ENCODE data around the gene POLR2C.
A peak's percentile ranks its signal among the peaks of the same experiment; 100 is the strongest.
"Not testable (repeated sequence)": the region's sequence is repeated elsewhere in the genome, so short reads cannot be mapped to it uniquely, and the experiment has no call there.

The POLR2C gene

DNA sequence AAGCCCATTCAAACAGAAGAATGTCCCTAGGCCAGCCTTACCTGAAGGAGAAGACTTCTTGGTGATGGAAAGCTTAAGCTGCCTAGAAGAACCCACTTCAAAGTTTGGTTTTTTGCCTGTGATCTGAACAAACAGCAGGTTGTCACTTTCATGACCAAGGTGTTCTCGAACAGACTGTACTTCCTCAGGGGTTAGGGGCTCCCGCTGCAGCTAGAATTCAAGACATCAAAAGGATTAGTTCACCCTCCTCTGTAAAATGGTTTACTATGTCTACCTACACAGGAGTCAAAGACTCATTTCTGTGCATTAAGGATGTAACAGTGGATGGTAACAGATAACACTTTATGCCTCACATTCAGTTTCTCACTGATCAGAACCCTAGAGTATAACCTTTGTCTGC lies 28.5 kb upstream of the POLR2C start:
- no peak for DNase-seq
- TF ChIP-seq POLR2A (IDR thresholded peaks at IDR 0.05; ENCODE audit: low read length) (no peak), GATA1 (IDR thresholded peaks at IDR 0.05; ENCODE audit: low read depth, low read length) (no peak)

DNA sequence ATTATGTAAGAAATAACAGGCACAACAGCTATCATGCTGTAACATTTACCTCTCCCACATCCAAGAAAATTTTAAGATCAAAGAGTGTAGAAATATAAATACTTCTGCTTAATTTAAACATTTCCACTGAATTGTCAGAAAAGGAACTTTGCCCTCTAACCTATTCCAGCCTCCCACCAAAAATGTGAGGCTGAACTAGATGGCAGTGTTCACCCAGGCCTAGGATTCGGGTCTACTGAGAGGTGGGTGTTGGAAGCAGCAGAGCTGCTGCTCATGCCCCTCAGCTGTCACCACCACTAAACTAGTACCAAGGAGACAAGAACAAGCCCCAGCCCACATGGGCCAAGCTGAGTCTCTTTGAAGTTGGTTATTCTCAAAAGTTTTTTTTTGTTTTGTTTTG lies 26.6 kb upstream of the POLR2C start:
- no peak for DNase-seq
- TF ChIP-seq POLR2A (IDR thresholded peaks at IDR 0.05; ENCODE audit: low read length) (no peak), GATA1 (IDR thresholded peaks at IDR 0.05; ENCODE audit: low read depth, low read length) (no peak)

DNA sequence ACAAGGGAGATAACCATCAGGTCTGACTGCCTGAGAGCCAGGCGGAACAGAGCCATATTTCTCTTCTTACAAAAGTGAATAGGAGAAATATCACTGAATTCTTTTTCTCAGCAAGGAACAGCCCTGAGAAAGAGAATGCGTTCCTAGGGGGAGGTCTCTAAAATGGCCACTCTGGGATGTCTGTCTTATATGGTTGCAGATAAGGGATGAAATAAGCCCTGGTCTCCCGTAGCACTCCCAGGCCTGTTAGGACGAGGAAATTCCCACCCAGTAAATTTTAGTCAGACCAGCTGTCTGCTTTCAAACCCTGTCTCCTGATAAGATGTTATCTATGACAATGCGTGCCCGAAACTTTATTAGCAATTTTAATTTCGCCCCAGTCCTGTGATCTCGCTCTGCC lies 22.5 kb upstream of the POLR2C start:
- peak; percentile 19 to 28 for DNase-seq

DNA sequence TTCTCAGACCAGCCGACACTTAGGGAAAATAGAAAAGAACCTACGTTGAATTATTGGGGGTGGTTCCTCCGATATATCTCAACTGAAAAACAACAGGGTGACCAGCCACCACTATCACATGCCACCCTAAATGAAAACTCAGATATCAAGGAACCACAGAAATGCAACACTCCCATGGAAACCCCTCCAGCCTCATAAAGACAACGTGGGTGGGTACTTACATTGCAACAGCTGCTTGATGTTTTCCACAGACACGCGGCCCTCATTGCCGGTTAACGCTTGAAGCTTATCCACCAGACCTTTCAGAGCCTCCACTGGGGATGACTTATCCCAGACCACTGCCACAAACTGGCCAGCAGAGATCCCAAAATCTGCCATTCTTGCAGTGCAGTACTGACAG lies 21.9 kb upstream of the POLR2C start:
- not testable (repeated sequence) for DNase-seq

DNA sequence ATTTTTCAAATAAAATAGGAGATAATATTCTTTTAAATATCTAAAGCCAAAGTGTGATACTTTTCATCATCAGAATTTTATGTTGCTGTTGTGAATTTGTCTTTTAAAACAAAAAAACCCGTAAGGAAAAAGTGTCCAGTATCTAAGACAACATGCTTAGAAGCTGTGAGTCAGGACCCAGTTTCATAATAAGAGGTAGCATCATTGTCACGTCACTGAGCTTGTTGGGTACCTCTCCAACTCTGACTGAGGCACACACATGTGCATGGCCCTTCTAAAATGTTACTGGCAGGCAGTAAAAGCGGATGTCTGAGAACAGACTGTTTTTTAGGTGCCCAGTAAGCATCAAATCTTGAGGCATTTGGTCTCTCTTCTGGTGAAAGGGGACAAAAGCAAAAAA lies 17.8 kb upstream of the POLR2C start:
- TF ChIP-seq POLR2A (IDR thresholded peaks at IDR 0.05; ENCODE audit: low read length) = no peak
- no peak for TF ChIP-seq GATA1 (IDR thresholded peaks at IDR 0.05; ENCODE audit: low read depth, low read length)
- no peak for DNase-seq

DNA sequence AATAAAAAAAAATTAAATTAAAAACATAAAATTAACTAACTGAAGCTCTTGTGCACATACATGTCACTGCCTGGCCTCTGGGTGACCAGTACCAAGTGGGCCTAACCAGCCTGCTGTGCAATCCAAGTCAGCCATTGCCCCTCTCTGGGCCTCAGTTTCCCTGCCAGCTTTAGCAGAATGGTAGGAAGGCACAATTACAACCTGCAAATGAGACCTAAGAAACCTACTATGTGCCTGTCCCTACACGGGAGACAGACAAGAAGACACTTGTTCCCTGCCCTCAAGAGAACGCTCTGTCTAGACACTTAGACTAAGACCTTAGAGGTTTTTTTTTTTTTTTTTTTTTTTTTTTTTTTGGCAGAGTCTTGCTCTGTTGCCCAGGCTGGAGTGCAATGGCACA lies 17.0 kb upstream of the POLR2C start:
- no peak for TF ChIP-seq POLR2A (IDR thresholded peaks at IDR 0.05; ENCODE audit: low read length)
- TF ChIP-seq GATA1 (IDR thresholded peaks at IDR 0.05; ENCODE audit: low read depth, low read length) = no peak
- no peak for DNase-seq

DNA sequence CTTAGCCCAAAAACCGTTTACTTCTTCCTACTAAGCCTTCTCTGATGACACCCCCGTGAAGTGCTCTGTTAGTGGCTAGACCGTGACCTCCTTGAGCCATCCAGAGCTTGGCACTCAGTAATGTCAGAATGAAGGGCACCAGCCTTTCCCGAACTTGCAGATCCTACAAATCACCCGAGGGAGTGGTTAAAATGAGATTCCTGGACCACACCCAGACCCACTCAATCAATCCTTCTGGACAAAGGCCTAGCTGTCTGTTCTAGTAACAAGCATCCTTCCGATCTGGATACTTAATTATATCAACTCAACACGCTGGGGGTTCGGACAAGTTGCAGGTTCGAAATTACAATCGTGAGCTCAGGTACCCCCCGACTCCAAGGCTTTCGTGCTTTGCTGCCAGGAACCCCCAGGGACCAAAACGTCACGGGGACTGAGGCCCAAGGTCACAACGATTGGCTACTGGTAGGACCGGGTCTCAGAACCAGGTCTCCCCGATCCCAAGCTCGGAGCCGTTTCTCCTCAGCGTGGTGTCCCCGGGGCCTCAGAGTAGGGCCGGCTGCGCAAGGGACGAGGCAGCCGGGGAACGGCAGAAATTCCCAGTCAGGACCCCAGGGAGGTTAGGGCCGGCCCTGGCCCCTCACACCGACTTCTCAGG lies 15.8 kb upstream of the POLR2C start:
- TF ChIP-seq POLR2A (IDR thresholded peaks at IDR 0.05; ENCODE audit: low read length) (no peak), GATA1 (IDR thresholded peaks at IDR 0.05; ENCODE audit: low read depth, low read length) (no peak)
- peak; percentile 62 to 72 for DNase-seq

DNA sequence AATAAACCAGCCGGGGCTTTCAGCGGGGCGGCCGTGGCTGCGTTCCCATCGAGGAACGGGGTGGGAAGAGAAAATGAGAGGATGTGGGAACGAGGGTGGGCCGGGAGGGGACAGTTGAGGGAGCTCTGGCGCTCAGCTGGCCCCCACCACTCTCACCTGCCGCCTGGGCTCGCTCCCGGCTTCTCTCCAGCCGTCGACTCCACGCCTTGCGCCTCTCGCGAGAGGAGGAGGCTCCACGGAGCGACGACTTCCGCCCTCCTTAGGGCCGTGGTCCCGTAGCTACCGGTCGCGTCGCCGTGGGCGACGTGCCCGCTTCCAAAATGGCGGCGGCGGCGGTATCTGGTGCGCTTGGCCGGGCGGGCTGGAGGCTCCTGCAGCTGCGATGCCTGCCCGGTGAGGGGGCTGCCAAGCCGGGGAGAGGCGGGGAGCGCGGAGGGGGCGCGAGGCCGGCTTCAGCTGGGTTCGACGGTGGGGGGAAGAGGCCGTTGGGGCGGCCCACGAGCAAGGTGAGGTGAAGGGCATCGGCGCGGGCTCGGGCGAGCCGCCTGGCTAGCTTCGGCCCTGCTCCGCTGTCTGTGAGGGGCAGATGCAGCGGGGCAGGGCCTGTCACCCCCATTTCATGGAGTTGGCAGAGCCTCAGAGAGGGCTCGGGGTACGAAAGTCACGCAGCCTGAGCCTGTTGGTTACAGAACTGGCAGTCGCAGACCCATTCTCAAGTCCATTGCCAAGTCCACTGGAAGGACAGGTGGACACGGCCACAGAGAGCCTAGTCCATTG lies 15.1 kb upstream of the POLR2C start, which contains the start of the genes CIAPIN1 and COQ9:
TSS of gene CIAPIN1 (minus strand) at position 200 of the 777 bp plus-strand sequence. CDS start 6,457 bp downstream, outside the sequence.
TSS of gene COQ9 (plus strand) at position 294 of the 777 bp plus-strand sequence. CDS start at position 321, 27 bp downstream.
- TF ChIP-seq GATA1 (IDR thresholded peaks at IDR 0.05; ENCODE audit: low read depth, low read length) (no peak), POLR2A (IDR thresholded peaks at IDR 0.05; ENCODE audit: low read length) (peak; percentile 86)
- peak; percentile 94 to 96 for DNase-seq

DNA sequence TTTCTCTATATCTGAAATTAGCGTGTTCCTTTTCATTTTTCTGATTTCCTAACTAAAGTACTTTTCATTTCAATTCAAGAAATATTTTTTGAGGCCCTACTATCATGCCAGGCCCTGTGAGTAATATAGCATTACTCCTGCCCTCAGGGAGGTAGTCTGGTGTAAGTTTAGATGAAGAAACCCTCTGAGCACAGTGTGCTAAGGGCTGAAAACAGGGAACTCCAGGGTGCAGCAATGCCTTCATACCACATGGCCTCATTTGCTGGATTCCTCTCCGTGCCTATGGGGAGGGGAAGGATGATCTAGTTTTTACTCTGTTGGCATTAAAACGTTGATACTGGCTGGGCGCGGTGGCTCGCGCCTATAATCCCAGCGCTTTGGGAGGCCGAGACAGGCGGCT lies 10.5 kb upstream of the POLR2C start:
- no peak for TF ChIP-seq GATA1 (IDR thresholded peaks at IDR 0.05; ENCODE audit: low read depth, low read length)
- no peak for TF ChIP-seq POLR2A (IDR thresholded peaks at IDR 0.05; ENCODE audit: low read length)
- no peak for DNase-seq

DNA sequence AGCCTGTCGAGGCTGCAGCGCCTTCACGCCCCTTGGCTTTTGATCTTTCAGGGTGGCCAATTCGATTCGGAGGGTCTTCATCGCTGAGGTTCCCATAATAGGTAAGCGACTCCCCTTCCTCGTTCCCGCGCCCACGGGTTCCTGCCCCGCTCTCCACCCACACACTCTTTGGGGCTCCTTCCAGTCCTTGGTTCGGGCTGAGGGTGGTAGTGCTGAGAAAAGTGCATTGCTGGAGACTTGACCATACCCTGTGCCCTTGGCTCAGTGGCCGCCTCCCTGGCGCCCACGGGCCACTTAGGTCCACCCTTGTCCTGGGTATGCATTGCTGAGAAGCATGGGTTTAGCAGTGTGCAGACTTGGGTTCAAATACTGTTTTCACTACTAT lies 491 bp downstream of the POLR2C start:
- peak in 1 of 2 experiments; percentile 61 for DNase-seq
- TF ChIP-seq GATA1 (IDR thresholded peaks at IDR 0.05; ENCODE audit: low read depth, low read length) = no peak

DNA sequence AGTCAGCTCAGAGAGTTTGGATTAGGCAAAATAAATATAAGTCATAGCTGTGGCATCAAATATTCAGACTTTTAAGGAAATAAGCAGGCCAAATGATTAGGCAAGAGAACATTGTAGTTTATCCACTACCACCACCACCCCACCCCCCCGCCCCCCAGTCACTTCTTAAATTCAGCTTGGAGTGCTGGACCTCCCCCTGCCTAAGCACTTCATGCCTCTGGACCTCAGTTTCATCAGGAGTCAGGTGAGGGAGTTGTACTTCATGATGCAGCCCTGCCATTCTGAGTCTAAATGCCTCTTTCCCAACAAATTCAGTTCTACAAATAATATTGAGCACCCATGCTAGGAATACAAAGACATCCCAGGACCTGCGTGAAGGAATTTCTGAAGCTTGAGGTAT lies 2.0 kb downstream of the POLR2C start:
- TF ChIP-seq GATA1 (IDR thresholded peaks at IDR 0.05; ENCODE audit: low read depth, low read length) (no peak), POLR2A (IDR thresholded peaks at IDR 0.05; ENCODE audit: low read length) (no peak)
- no peak for DNase-seq

DNA sequence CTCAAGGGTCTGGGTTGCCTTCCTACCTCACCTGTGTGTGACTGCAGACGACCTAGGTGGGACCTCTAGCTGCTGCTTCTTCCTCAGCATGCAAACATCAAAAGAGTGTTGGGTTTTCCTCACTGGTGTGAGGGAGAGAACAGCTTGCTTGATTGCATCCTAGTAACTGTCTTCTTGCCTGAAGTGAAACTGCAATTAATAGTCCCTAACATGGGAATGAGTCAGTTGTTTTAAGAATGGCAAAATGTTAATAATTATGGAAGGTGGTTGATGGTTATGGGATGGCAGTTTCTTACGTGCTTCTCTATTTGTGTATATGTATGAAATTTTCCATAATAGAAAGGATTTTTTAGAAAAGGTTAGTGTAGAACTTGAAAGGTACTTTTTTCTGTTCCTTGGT lies 5.9 kb downstream of the POLR2C start:
- TF ChIP-seq GATA1 (IDR thresholded peaks at IDR 0.05; ENCODE audit: low read depth, low read length) = no peak
- no peak for TF ChIP-seq POLR2A (IDR thresholded peaks at IDR 0.05; ENCODE audit: low read length)
- no peak for DNase-seq

DNA sequence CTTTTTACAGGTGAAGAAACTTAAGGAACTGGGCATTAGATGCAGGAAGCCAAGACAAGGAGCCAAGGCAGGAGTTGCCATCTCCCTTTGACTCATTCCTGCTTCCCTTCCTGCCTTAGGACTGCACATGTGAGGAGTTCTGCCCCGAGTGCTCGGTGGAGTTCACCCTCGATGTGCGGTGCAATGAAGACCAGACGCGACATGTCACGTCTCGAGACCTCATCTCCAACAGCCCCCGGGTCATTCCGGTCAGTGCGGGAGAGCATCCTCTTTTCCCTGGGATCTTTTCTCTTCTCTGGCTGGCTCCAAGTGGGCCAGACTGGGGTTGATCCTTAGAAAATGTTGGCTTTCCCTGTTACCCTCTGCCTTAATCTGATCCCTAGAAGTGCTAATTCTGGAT lies 6.6 kb downstream of the POLR2C start:
- TF ChIP-seq POLR2A (IDR thresholded peaks at IDR 0.05; ENCODE audit: low read length) (no peak), GATA1 (IDR thresholded peaks at IDR 0.05; ENCODE audit: low read depth, low read length) (no peak)
- no peak for DNase-seq

DNA sequence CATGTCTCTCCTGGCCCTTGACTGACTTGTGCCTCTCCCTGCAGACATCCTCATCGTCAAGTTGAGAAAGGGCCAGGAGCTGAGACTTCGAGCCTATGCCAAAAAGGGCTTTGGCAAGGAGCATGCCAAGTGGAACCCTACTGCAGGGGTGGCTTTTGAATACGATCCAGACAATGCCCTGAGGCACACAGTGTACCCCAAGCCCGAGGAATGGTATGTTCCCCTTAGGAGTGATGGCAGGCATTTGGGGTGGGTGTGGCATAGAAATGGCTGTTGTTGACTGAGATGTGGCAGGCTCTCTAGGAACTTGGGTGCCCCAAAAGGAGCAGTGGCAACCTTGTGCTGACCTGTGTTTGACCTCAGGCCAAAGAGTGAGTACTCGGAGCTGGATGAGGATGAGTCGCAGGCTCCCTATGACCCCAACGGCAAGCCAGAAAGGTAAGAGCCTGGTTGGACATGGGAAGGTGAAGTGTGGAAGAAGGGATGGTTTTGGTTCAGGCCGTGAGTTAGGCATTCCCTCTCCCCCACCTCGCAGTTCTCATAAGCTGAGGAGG lies 7.5 kb downstream of the POLR2C start:
- DNase-seq = no peak
- TF ChIP-seq POLR2A (IDR thresholded peaks at IDR 0.05; ENCODE audit: low read length) = no peak
- no peak for TF ChIP-seq GATA1 (IDR thresholded peaks at IDR 0.05; ENCODE audit: low read depth, low read length)

DNA sequence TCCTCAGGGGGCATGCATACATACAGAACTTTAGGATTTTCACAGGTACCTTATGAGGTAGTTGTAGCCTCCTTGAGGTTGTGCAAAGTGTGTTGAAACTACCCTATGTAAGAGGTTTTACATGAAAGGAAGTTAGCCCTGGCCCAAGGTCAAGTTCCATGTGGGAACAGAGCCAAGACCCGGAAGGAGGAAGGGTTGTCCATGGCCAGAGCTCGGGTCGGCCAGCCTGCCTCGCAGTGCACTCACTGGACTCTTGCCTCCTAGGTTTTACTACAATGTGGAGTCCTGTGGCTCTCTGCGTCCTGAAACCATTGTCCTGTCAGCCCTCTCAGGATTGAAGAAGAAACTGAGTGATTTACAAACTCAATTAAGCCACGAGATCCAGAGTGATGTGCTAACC lies 8.2 kb downstream of the POLR2C start:
- TF ChIP-seq GATA1 (IDR thresholded peaks at IDR 0.05; ENCODE audit: low read depth, low read length) (no peak), POLR2A (IDR thresholded peaks at IDR 0.05; ENCODE audit: low read length) (no peak)
- DNase-seq = no peak
